ENCODE results near the gene APH1A. TPM values are rescaled to one million over a fixed set of nuclear protein-coding genes. Genes with fewer than 3 reads are reported as not detected.

The APH1A gene
- total RNA-seq, 4 donors from 2014 or later, result 114 to 133 (median 116) TPM

- Histone ChIP-seq H3K4me3 (replicated peaks in 1 of 3) (no peak overlapping the region), H3K9me3 (no peaks in the 10 kb centered on the region), H3K27me3 (no peaks in the 10 kb centered on the region), H3K4me1 (peaks cover 6% of the 10 kb centered on the region in 2 donors), H3K36me3 (peaks cover 0 to 10% of the 10 kb centered on the region in 2 donors), H3K27ac (no peak overlapping the region)
- intact Hi-C loops (cut with DNase I), result no loop called here
- no peak for DNase-seq
- TF ChIP-seq CTCF (IDR thresholded peaks at IDR 0.05) (no peak), POLR2A (IDR thresholded peaks at IDR 0.05) (no peak)
- WGBS, 2 donors, result 88 to 98% methylated on average over 1 of the region's 1 CpG
These were observed 19.6 kb upstream of the APH1A start for GRCh38 chr1:150288382-150288781.

GRCh38 chr1:150283260-150283659 is 14.4 kb upstream of the APH1A start:
- H3K36me3 ChIP-seq, result peaks cover 0 to 10% of the 10 kb centered on the region in 2 donors
- no peak for DNase-seq
- TF ChIP-seq CTCF (IDR thresholded peaks at IDR 0.05), result no peak
- TF ChIP-seq POLR2A (IDR thresholded peaks at IDR 0.05), result no peak
- peaks cover 10 to 17% of the 10 kb centered on the region in 2 donors for H3K4me1 ChIP-seq
- no peak overlapping the region for H3K27ac ChIP-seq
- H3K9me3 ChIP-seq, result no peaks in the 10 kb centered on the region
- no peaks in the 10 kb centered on the region for H3K27me3 ChIP-seq
- WGBS, 2 donors, result 85 to 86% methylated on average over 11 to 12 of the region's 12 CpGs
- peak overlapping the region in 1 of 3 donors; percentile 39 for H3K4me3 ChIP-seq (replicated peaks in 1 of 3)
- intact Hi-C loops (cut with DNase I), result no loop called here

- TF ChIP-seq POLR2A (IDR thresholded peaks at IDR 0.05) (peak in 1 of 2 donors; percentile 66), CTCF (IDR thresholded peaks at IDR 0.05) (no peak)
- Histone ChIP-seq H3K27ac (peak overlapping the region; percentile 37 to 94 (median 84)), H3K27me3 (no peaks in the 10 kb centered on the region), H3K36me3 (peaks cover 0 to 10% of the 10 kb centered on the region in 2 donors), H3K4me1 (peaks cover 10 to 17% of the 10 kb centered on the region in 2 donors), H3K4me3 (replicated peaks in 1 of 3) (peak overlapping the region in 2 of 3 donors; percentile 39 to 40), H3K9me3 (no peaks in the 10 kb centered on the region)
- 1 to 4% methylated on average over 21 of the region's 21 CpGs for WGBS, 2 donors
- intact Hi-C loops (cut with DNase I), result no loop called here
- no peak for DNase-seq
These were observed 13.7 kb upstream of the APH1A start for GRCh38 chr1:150282558-150282958.

GRCh38 chr1:150281758-150282557 is 13.1 kb upstream of the APH1A start, which contains the start of gene CIART:
Gene CIART (plus strand): TSS chr1:150282554. CDS start chr1:150283268, 714 bp downstream.
- intact Hi-C loops (cut with DNase I), result no loop called here
- peak within 1 kb of the TSS; percentile 78 to 94 (median 91) for H3K27ac ChIP-seq
- peaks cover 0 to 10% of the 10 kb centered on the region in 2 donors for H3K36me3 ChIP-seq
- TF ChIP-seq POLR2A (IDR thresholded peaks at IDR 0.05) (peak in 1 of 2 donors; percentile 51), CTCF (IDR thresholded peaks at IDR 0.05) (no peak)
- peak; percentile 97 to 98 for DNase-seq
- peak within 1 kb of the TSS in 2 of 3 donors; percentile 39 to 40 for H3K4me3 ChIP-seq (replicated peaks in 1 of 3)
- H3K4me1 ChIP-seq, result peaks cover 10 to 17% of the 10 kb centered on the region in 2 donors
- no peaks in the 10 kb centered on the region for H3K27me3 ChIP-seq
- no peaks in the 10 kb centered on the region for H3K9me3 ChIP-seq
- 1% methylated on average over 46 of the region's 46 CpGs for WGBS, 2 donors

GRCh38 chr1:150281221-150281757 is 12.5 kb upstream of the APH1A start:
- Histone ChIP-seq H3K9me3 (no peaks in the 10 kb centered on the region), H3K4me1 (peaks cover 10 to 17% of the 10 kb centered on the region in 2 donors), H3K36me3 (peaks cover 0 to 5% of the 10 kb centered on the region in 2 donors), H3K27me3 (no peaks in the 10 kb centered on the region), H3K4me3 (replicated peaks in 1 of 3) (peak overlapping the region in 2 of 3 donors; percentile 20 to 39), H3K27ac (peak overlapping the region; percentile 78 to 94 (median 91))
- TF ChIP-seq CTCF (IDR thresholded peaks at IDR 0.05), result peak; percentile 38 to 83 (median 64)
- no peak for TF ChIP-seq POLR2A (IDR thresholded peaks at IDR 0.05)
- 2 to 3% methylated on average over 15 of the region's 15 CpGs for WGBS, 2 donors
- intact Hi-C loops (cut with DNase I), result no loop called here
- DNase-seq, result peak; percentile 81 to 84

Measured in thyroid gland (tissue), 4 donors.